ENCODE data around the gene XXYLT1.

DNA sequence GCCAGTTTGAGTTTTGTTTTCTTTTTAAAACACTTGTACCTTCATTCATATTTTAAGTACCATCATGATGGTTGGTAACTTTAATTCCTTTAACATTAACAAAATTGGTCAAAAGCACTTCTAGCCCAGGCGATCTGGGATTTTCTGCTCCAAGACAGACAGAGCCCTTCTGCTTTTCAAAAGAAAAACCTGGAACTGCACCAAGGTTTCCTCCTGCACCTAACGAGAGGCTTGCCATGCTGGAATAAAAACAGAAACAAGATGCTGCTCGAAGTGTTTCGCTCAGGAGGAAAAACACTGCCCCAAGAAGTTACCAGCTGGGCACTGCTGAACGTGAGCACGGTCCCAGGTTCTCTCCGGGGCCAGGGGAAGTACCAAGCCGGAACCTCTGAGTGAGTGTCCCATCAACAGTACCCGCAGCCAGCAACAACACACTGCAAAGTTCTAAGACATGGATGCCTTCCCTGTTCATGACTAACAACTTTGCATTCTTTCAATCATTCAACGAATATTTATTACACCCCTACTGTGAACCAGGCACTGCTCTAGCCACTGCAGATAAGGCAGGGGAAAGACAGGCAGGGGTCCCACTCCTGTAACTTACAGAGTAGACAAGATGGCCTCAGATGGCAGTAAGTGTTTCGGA lies 98.8 kb downstream of the XXYLT1 start:
- TF ChIP-seq, protein P1, sequence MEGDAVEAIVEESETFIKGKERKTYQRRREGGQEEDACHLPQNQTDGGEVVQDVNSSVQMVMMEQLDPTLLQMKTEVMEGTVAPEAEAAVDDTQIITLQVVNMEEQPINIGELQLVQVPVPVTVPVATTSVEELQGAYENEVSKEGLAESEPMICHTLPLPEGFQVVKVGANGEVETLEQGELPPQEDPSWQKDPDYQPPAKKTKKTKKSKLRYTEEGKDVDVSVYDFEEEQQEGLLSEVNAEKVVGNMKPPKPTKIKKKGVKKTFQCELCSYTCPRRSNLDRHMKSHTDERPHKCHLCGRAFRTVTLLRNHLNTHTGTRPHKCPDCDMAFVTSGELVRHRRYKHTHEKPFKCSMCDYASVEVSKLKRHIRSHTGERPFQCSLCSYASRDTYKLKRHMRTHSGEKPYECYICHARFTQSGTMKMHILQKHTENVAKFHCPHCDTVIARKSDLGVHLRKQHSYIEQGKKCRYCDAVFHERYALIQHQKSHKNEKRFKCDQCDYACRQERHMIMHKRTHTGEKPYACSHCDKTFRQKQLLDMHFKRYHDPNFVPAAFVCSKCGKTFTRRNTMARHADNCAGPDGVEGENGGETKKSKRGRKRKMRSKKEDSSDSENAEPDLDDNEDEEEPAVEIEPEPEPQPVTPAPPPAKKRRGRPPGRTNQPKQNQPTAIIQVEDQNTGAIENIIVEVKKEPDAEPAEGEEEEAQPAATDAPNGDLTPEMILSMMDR (IDR thresholded peaks at IDR 0.05 in 2 of 3, conservative IDR thresholded peaks at IDR 0.05 in 1 of 3; ENCODE audit: borderline replicate concordance in 1 of 3, insufficient read depth in 1 of 3, low read depth in 2 of 3, low read length in 2 of 3): no peak
- TF ChIP-seq, protein P2, sequence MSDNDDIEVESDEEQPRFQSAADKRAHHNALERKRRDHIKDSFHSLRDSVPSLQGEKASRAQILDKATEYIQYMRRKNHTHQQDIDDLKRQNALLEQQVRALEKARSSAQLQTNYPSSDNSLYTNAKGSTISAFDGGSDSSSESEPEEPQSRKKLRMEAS (IDR thresholded peaks at IDR 0.05): no peak
- TF ChIP-seq ZFX (IDR thresholded peaks at IDR 0.05) (no peak), YY1 (IDR thresholded peaks at IDR 0.05; ENCODE audit: extremely low read depth, insufficient replicate concordance, low read depth, low read length) (no peak), ZNF274 (IDR thresholded peaks at IDR 0.05; ENCODE audit: low read depth, low read length) (no peak), POLR2A (IDR thresholded peaks at IDR 0.05; ENCODE audit: borderline replicate concordance, extremely low read depth, insufficient read depth, insufficient read length) (no peak), JUND (IDR thresholded peaks at IDR 0.05) (no peak), TCF7L2 (IDR thresholded peaks at IDR 0.05; ENCODE audit: borderline replicate concordance, extremely low read depth, insufficient read depth, insufficient read length) (no peak)
- TF ChIP-seq, protein P3, sequence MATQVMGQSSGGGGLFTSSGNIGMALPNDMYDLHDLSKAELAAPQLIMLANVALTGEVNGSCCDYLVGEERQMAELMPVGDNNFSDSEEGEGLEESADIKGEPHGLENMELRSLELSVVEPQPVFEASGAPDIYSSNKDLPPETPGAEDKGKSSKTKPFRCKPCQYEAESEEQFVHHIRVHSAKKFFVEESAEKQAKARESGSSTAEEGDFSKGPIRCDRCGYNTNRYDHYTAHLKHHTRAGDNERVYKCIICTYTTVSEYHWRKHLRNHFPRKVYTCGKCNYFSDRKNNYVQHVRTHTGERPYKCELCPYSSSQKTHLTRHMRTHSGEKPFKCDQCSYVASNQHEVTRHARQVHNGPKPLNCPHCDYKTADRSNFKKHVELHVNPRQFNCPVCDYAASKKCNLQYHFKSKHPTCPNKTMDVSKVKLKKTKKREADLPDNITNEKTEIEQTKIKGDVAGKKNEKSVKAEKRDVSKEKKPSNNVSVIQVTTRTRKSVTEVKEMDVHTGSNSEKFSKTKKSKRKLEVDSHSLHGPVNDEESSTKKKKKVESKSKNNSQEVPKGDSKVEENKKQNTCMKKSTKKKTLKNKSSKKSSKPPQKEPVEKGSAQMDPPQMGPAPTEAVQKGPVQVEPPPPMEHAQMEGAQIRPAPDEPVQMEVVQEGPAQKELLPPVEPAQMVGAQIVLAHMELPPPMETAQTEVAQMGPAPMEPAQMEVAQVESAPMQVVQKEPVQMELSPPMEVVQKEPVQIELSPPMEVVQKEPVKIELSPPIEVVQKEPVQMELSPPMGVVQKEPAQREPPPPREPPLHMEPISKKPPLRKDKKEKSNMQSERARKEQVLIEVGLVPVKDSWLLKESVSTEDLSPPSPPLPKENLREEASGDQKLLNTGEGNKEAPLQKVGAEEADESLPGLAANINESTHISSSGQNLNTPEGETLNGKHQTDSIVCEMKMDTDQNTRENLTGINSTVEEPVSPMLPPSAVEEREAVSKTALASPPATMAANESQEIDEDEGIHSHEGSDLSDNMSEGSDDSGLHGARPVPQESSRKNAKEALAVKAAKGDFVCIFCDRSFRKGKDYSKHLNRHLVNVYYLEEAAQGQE (IDR thresholded peaks at IDR 0.05; ENCODE audit: low read depth): no peak
- TF ChIP-seq, protein P4, sequence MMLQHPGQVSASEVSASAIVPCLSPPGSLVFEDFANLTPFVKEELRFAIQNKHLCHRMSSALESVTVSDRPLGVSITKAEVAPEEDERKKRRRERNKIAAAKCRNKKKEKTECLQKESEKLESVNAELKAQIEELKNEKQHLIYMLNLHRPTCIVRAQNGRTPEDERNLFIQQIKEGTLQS (IDR thresholded peaks at IDR 0.05): no peak

All from HCT116 (cell line).